ENCODE measurements around the gene FAM184A.
"Not testable (repeated sequence)": the region's sequence is repeated elsewhere in the genome, so short reads cannot be mapped to it uniquely, and the experiment has no call there.

The FAM184A gene

GRCh38 chr6:119009266-119009665 lies 69.2 kb downstream of the FAM184A start:
- not testable (repeated sequence) for DNase-seq

- no peak for DNase-seq
These were observed 71.5 kb downstream of the FAM184A start for GRCh38 chr6:119006974-119007373.

GRCh38 chr6:119002069-119002468 lies 76.4 kb downstream of the FAM184A start:
- DNase-seq = no peak

GRCh38 chr6:118999494-119000040 lies 78.9 kb downstream of the FAM184A start:
- DNase-seq = no peak

GRCh38 chr6:118997426-118997825 lies 81.0 kb downstream of the FAM184A start:
- DNase-seq = not testable (repeated sequence)

- DNase-seq = no peak
These were observed 82.1 kb downstream of the FAM184A start for GRCh38 chr6:118996289-118996820.

GRCh38 chr6:118993803-118994251 lies 84.6 kb downstream of the FAM184A start:
- DNase-seq = no peak

- DNase-seq = no peak
These were observed 85.1 kb downstream of the FAM184A start for GRCh38 chr6:118993358-118993757.

- no peak for DNase-seq
These were observed 86.2 kb downstream of the FAM184A start for GRCh38 chr6:118992186-118992795.

GRCh38 chr6:118986312-118986711 lies 92.2 kb downstream of the FAM184A start:
- no peak for DNase-seq

- no peak for DNase-seq
These were observed 93.2 kb downstream of the FAM184A start for GRCh38 chr6:118985123-118985830.

- DNase-seq = no peak
These were observed 94.1 kb downstream of the FAM184A start for GRCh38 chr6:118984342-118984741.

GRCh38 chr6:118982575-118982911 lies 95.9 kb downstream of the FAM184A start:
- no peak for DNase-seq

GRCh38 chr6:118981884-118982574 lies 96.4 kb downstream of the FAM184A start:
- no peak for DNase-seq

GRCh38 chr6:118980063-118980462 lies 98.4 kb downstream of the FAM184A start:
- DNase-seq = no peak

- DNase-seq = no peak
These were observed 103.7 kb downstream of the FAM184A start for GRCh38 chr6:118974790-118975189.

- DNase-seq = no peak
These were observed 106.8 kb downstream of the FAM184A start for GRCh38 chr6:118971682-118972081.

- no peak for DNase-seq
These were observed 107.6 kb downstream of the FAM184A start for GRCh38 chr6:118970866-118971265.

- no peak for DNase-seq
These were observed 110.0 kb downstream of the FAM184A start for GRCh38 chr6:118968416-118968815.

- no peak for DNase-seq
These were observed 111.2 kb downstream of the FAM184A start for GRCh38 chr6:118967239-118967638.

GRCh38 chr6:118965843-118966370 lies 112.6 kb downstream of the FAM184A start:
- DNase-seq = no peak

GRCh38 chr6:118965371-118965770 lies 113.1 kb downstream of the FAM184A start:
- no peak for DNase-seq

- no peak for DNase-seq
These were observed 115.5 kb downstream of the FAM184A start for GRCh38 chr6:118963003-118963402.
